ENCODE results near the gene TRAF3IP3.

Gene TRAF3IP3

DNA sequence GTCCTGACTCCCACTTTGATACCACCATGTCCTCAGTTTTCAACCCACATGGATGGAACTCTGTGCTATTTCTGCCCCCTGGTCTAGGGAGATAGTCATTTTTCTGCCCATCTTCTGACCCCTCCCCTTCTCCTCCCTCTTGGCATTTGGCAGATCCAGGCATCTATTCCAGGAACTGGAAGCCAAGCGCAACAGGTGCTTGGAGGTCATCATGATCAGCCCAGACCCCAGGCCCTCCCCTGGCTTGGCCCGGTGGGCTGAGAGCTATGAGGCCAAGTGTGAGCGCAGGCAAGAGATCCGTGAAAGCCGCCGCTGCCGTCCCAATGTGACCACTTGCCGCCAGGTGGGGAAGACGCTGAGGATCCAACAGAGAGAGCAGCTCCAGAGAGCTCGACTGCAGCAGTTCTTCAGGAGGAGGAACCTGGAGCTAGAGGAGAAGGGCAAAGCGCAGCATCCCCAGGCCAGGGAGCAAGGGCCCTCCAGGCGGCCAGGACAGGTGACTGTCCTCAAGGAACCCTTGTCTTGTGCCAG lies 4.0 kb downstream of the TRAF3IP3 start:
- Histone ChIP-seq H3K27ac (ENCODE audit: low read depth, low read length) (no peak overlapping the region), H3K9ac (ENCODE audit: low read length in 5 of 5) (no peak overlapping the region), H3K9me3 (ENCODE audit: control insufficient read depth in 5 of 5, low read length in 5 of 5) (no peaks in the 10 kb centered on the region), H3K27me3 (ENCODE audit: control insufficient read depth in 5 of 5, insufficient read depth in 4 of 5, low read length in 5 of 5) (no peaks in the 10 kb centered on the region), H3K36me3 (ENCODE audit: control insufficient read depth in 5 of 5, insufficient read depth in 5 of 5, low read length in 5 of 5) (no peaks in the 10 kb centered on the region), H3K4me3 (ENCODE audit: low read depth in 1 of 5, low read length in 5 of 5) (no peak overlapping the region), H3K4me1 (ENCODE audit: control insufficient read depth in 5 of 5, insufficient read depth in 5 of 5, low read length in 5 of 5) (peaks cover 0 to 18% (median 0%) of the 10 kb centered on the region in 5 donors)

DNA sequence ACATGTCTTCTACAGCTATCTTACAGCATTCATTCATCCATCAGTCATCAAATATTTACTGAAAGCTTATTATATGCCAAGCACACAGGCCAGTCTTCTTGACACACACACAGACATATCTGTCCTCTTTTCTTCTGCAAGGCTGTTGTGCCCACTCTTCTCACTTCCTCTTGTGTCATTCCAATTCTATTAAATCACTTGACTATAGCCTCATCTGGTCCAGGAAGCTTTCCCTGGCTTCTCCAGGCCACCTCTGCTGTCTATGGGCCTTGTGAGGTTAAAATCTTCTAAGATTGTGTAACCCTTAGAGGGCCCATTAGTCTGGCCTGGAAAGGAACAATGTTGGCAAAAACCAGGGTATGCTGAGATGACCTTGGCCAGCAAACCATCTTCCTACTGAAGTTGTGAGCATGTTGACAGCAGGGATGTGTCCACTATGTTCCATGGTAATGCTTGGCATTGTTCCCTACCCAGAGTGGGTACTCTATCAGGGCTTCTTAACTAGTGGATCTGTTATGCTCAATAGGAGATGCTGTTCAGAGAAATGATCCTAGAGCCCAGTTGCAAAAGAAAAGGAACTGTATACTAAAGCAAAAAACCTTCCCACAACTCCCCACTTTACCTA lies 5.3 kb downstream of the TRAF3IP3 start:
- no peaks in the 10 kb centered on the region for H3K9me3 ChIP-seq (ENCODE audit: control insufficient read depth in 5 of 5, low read length in 5 of 5)
- no peaks in the 10 kb centered on the region for H3K36me3 ChIP-seq (ENCODE audit: control insufficient read depth in 5 of 5, insufficient read depth in 5 of 5, low read length in 5 of 5)
- no peaks in the 10 kb centered on the region for H3K27me3 ChIP-seq (ENCODE audit: control insufficient read depth in 5 of 5, insufficient read depth in 4 of 5, low read length in 5 of 5)
- peaks cover 0 to 11% (median 0%) of the 10 kb centered on the region in 5 donors for H3K4me1 ChIP-seq (ENCODE audit: control insufficient read depth in 5 of 5, insufficient read depth in 5 of 5, low read length in 5 of 5)
- no peak overlapping the region for H3K9ac ChIP-seq (ENCODE audit: low read length in 5 of 5)
- H3K27ac ChIP-seq (ENCODE audit: low read depth, low read length), result no peak overlapping the region
- H3K4me3 ChIP-seq (ENCODE audit: low read depth in 1 of 5, low read length in 5 of 5), result no peak overlapping the region

DNA sequence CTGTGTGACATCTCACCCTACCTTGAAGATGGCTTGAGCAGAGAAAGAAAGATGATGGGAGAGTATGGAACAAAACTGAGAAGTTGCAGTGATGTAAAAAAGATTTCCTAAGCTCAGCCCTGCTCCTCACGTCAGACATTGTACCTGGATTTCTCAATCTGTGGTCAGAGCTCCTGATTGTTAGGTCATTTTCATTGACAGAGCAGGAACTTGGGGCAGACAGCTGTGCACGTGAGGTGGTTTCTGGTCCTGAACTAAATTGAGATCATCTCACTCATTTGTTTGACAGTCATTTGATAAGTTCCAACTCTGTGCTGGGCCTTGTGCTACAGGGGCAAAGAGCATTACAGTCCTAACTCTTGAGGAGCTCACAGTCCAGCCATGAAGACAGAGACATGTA lies 10.2 kb downstream of the TRAF3IP3 start:
- Histone ChIP-seq H3K27ac (ENCODE audit: low read depth, low read length) (no peak overlapping the region), H3K4me1 (ENCODE audit: control insufficient read depth in 5 of 5, insufficient read depth in 5 of 5, low read length in 5 of 5) (peaks cover 9 to 33% (median 25%) of the 10 kb centered on the region in 5 donors), H3K27me3 (ENCODE audit: control insufficient read depth in 5 of 5, insufficient read depth in 4 of 5, low read length in 5 of 5) (no peaks in the 10 kb centered on the region)

DNA sequence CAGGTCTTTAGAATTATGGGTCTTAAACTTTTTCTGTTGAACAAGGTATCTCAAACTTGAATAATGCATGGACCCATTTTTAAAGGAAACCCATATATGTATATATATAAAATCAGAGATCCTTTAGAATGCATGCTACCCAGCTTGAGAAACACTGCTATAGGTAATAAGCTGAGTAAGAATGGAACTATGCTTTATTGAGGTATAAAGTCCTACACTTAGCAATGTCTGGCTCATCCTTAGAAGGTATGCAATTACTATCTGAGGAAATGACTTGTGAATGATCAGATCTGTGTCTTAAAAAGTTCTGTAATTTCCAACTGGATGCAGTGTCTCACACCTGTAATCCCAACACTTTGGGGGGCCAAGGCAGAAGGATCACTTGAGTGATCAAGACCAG lies 11.2 kb downstream of the TRAF3IP3 start:
- Histone ChIP-seq H3K27me3 (ENCODE audit: control insufficient read depth in 5 of 5, insufficient read depth in 4 of 5, low read length in 5 of 5) (no peaks in the 10 kb centered on the region), H3K27ac (ENCODE audit: low read depth, low read length) (no peak overlapping the region), H3K9me3 (ENCODE audit: control insufficient read depth in 5 of 5, low read length in 5 of 5) (no peaks in the 10 kb centered on the region), H3K4me1 (ENCODE audit: control insufficient read depth in 5 of 5, insufficient read depth in 5 of 5, low read length in 5 of 5) (peaks cover 9 to 37% (median 25%) of the 10 kb centered on the region in 5 donors), H3K9ac (ENCODE audit: low read length in 5 of 5) (no peak overlapping the region), H3K4me3 (ENCODE audit: low read depth in 1 of 5, low read length in 5 of 5) (no peak overlapping the region), H3K36me3 (ENCODE audit: control insufficient read depth in 5 of 5, insufficient read depth in 5 of 5, low read length in 5 of 5) (no peaks in the 10 kb centered on the region)

More for the DNA sequence above, 10.2 kb downstream of the TRAF3IP3 start:
- Histone ChIP-seq H3K9me3 (ENCODE audit: control insufficient read depth in 5 of 5, low read length in 5 of 5) (no peaks in the 10 kb centered on the region), H3K9ac (ENCODE audit: low read length in 5 of 5) (no peak overlapping the region), H3K36me3 (ENCODE audit: control insufficient read depth in 5 of 5, insufficient read depth in 5 of 5, low read length in 5 of 5) (no peaks in the 10 kb centered on the region), H3K4me3 (ENCODE audit: low read depth in 1 of 5, low read length in 5 of 5) (no peak overlapping the region)

DNA sequence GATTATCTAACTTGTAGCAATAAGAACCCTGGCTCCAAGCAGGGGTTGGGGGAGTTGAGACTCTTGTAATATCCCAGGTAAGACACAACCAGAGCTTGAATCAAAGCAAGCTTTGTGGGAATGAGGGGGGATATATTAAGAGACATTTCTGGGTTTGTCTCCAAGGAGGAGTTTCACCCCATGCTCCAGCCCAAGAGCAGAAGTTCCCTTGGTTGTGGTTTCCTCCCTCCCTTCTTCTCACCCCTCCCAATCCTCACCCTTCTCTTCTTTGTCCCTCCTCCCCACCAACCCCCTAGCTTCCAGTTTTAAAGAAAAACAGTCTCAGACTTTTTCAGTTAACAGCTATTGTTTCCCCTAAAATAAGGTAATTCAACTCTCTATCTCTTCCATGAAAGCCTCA lies 11.9 kb downstream of the TRAF3IP3 start:
- Histone ChIP-seq H3K4me1 (ENCODE audit: control insufficient read depth in 5 of 5, insufficient read depth in 5 of 5, low read length in 5 of 5) (peaks cover 9 to 37% (median 25%) of the 10 kb centered on the region in 5 donors), H3K9me3 (ENCODE audit: control insufficient read depth in 5 of 5, low read length in 5 of 5) (no peaks in the 10 kb centered on the region), H3K4me3 (ENCODE audit: low read depth in 1 of 5, low read length in 5 of 5) (peak overlapping the region in 1 of 5 donors; percentile 31), H3K27me3 (ENCODE audit: control insufficient read depth in 5 of 5, insufficient read depth in 4 of 5, low read length in 5 of 5) (no peaks in the 10 kb centered on the region), H3K9ac (ENCODE audit: low read length in 5 of 5) (no peak overlapping the region), H3K27ac (ENCODE audit: low read depth, low read length) (no peak overlapping the region), H3K36me3 (ENCODE audit: control insufficient read depth in 5 of 5, insufficient read depth in 5 of 5, low read length in 5 of 5) (no peaks in the 10 kb centered on the region)

DNA sequence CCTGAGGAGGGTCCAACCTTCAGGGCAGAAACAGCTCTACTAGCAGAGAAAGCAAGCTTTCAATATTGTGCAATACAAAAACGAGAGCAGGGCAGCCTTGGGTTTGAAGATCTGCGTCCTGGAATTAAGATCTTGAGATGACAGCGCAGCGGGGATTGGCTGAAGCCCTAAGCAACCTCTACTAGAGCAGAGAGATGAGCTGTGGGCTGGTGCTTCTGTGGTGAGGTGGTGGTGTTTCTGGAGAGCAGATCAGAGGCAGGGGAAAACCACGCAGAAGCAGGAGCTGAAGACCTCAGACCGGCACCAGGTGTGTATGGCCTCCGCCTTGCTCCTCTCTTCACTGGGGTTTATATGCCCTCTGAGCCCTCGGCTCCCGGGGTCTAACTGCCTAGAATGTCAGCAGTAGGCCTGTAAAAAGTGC lies 12.5 kb downstream of the TRAF3IP3 start:
- Histone ChIP-seq H3K9ac (ENCODE audit: low read length in 5 of 5) (no peak overlapping the region), H3K36me3 (ENCODE audit: control insufficient read depth in 5 of 5, insufficient read depth in 5 of 5, low read length in 5 of 5) (no peaks in the 10 kb centered on the region), H3K4me3 (ENCODE audit: low read depth in 1 of 5, low read length in 5 of 5) (peak overlapping the region in 2 of 5 donors; percentile 29 to 31), H3K27ac (ENCODE audit: low read depth, low read length) (peak overlapping the region; percentile 51), H3K9me3 (ENCODE audit: control insufficient read depth in 5 of 5, low read length in 5 of 5) (no peaks in the 10 kb centered on the region), H3K27me3 (ENCODE audit: control insufficient read depth in 5 of 5, insufficient read depth in 4 of 5, low read length in 5 of 5) (no peaks in the 10 kb centered on the region), H3K4me1 (ENCODE audit: control insufficient read depth in 5 of 5, insufficient read depth in 5 of 5, low read length in 5 of 5) (peaks cover 9 to 37% (median 25%) of the 10 kb centered on the region in 5 donors)

DNA sequence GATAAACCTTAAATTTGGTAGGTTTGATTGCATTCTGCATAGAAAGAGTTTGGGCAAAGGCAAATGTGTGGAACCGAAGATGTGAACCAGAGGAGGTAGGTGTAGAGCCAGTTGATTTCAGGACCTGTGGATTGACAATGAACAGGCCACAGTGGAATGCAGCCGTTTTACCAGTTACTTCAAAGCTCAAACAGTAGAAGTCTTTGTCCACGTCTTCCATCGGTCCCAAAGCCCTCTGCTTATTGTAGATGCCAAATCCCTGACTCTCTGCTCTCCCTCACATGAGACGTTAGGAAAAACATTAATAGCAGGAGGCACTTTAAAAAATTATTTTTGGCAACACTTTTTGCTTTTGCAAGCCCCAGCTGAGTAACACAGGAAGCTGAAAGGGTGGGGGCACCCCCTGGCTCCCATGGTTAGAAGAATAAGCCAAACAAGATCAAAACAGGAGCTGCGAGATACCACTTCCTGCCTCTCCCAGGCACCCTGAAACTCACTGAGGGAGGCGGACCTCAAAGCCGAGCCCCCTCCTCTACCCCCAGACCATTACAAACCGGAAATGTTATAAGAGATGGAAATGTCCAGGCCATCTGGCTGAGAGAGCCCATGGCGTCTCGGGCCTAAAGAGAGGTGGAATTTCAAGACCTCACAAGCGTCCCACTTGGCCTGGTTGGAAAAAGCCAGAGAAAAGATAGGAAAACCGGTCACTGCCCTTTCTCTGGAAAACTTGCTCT lies 13.5 kb downstream of the TRAF3IP3 start:
- H3K4me1 ChIP-seq (ENCODE audit: control insufficient read depth in 5 of 5, insufficient read depth in 5 of 5, low read length in 5 of 5), result peaks cover 9 to 37% (median 25%) of the 10 kb centered on the region in 5 donors
- no peaks in the 10 kb centered on the region for H3K36me3 ChIP-seq (ENCODE audit: control insufficient read depth in 5 of 5, insufficient read depth in 5 of 5, low read length in 5 of 5)
- peak overlapping the region; percentile 63 for H3K27ac ChIP-seq (ENCODE audit: low read depth, low read length)
- H3K9me3 ChIP-seq (ENCODE audit: control insufficient read depth in 5 of 5, low read length in 5 of 5), result no peaks in the 10 kb centered on the region
- peak overlapping the region in 4 of 5 donors; percentile 9 to 36 (median 32) for H3K4me3 ChIP-seq (ENCODE audit: low read depth in 1 of 5, low read length in 5 of 5)
- H3K9ac ChIP-seq (ENCODE audit: low read length in 5 of 5), result peak overlapping the region in 3 of 5 donors; percentile 14 to 44 (median 38)
- H3K27me3 ChIP-seq (ENCODE audit: control insufficient read depth in 5 of 5, insufficient read depth in 4 of 5, low read length in 5 of 5), result no peaks in the 10 kb centered on the region

DNA sequence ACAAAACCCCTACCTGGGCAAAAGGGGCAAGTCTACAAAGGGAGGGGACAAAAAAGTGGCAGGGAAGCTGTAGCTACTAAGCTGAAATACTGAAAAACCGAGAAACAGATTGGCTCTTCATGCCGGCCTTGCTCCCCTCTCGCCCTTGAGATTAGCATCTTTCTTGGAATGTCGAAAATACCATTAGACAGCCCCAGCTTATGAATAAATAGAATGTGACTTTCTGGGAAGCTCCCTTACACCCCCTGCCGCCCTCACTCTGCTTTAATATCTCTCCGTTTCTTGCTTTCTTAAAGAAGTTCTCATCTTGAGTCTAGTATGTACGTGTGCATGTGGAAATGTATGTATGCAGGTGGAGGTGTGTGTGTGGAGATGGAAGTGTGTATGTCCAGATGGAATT lies 14.1 kb downstream of the TRAF3IP3 start:
- Histone ChIP-seq H3K4me1 (ENCODE audit: control insufficient read depth in 5 of 5, insufficient read depth in 5 of 5, low read length in 5 of 5) (peaks cover 9 to 41% (median 25%) of the 10 kb centered on the region in 5 donors), H3K27ac (ENCODE audit: low read depth, low read length) (peak overlapping the region; percentile 63), H3K4me3 (ENCODE audit: low read depth in 1 of 5, low read length in 5 of 5) (peak overlapping the region in 3 of 5 donors; percentile 31 to 45 (median 32)), H3K27me3 (ENCODE audit: control insufficient read depth in 5 of 5, insufficient read depth in 4 of 5, low read length in 5 of 5) (no peaks in the 10 kb centered on the region), H3K36me3 (ENCODE audit: control insufficient read depth in 5 of 5, insufficient read depth in 5 of 5, low read length in 5 of 5) (no peaks in the 10 kb centered on the region), H3K9ac (ENCODE audit: low read length in 5 of 5) (peak overlapping the region in 3 of 5 donors; percentile 14 to 44 (median 38)), H3K9me3 (ENCODE audit: control insufficient read depth in 5 of 5, low read length in 5 of 5) (no peaks in the 10 kb centered on the region)

DNA sequence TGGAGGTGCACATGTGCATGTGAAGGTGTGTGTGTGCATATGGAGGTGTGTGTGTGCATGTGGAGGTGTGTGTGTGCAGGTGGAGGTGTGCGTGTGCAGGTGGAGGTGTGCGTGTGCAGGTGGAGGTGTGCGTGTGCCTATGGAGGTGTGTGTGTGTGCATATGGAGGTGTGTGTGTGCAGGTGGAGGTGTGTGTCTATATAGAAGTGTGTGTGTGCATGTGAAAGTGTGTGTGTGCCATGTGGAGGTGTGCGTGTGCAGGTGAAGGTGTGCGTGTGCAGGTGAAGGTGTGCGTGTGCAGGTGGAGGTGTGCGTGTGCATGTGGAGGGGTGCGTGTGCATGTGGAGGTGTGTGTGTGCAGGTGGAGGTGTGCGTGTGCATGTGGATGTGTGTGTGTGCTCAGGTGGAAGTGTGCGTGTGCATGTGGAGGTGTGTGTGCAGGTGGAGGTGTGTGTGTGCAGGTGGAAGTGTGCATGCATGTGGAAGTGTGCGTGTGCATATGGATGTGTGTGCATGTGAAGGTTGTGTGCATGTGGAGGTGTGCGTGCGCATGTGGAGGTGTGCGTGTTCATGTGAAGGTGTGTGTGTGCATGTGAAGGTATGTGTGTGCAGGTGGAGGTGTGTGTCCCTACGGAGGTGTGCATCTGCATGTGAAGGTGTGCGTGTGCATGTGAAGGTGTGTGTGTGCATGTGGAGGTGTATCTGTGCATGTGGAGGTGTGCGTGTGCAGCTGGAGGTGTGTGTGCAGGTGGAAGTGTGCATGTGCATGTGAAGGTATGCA lies 15.0 kb downstream of the TRAF3IP3 start:
- Histone ChIP-seq H3K27ac (ENCODE audit: low read depth, low read length) (no peak overlapping the region), H3K36me3 (ENCODE audit: control insufficient read depth in 5 of 5, insufficient read depth in 5 of 5, low read length in 5 of 5) (no peaks in the 10 kb centered on the region), H3K4me3 (ENCODE audit: low read depth in 1 of 5, low read length in 5 of 5) (peak overlapping the region in 3 of 5 donors; percentile 0 to 45 (median 31)), H3K4me1 (ENCODE audit: control insufficient read depth in 5 of 5, insufficient read depth in 5 of 5, low read length in 5 of 5) (peaks cover 9 to 48% (median 25%) of the 10 kb centered on the region in 5 donors), H3K27me3 (ENCODE audit: control insufficient read depth in 5 of 5, insufficient read depth in 4 of 5, low read length in 5 of 5) (no peaks in the 10 kb centered on the region), H3K9ac (ENCODE audit: low read length in 5 of 5) (no peak overlapping the region), H3K9me3 (ENCODE audit: control insufficient read depth in 5 of 5, low read length in 5 of 5) (no peaks in the 10 kb centered on the region)

All from subcutaneous abdominal adipose tissue (tissue), 5 donors.